ENCODE data around the gene SLC28A1.
A peak's percentile ranks its signal among the peaks of the same experiment; 100 is the strongest.
"Not testable (repeated sequence)": the region's sequence is repeated elsewhere in the genome, so short reads cannot be mapped to it uniquely, and the experiment has no call there.

SLC28A1 gene

DNA sequence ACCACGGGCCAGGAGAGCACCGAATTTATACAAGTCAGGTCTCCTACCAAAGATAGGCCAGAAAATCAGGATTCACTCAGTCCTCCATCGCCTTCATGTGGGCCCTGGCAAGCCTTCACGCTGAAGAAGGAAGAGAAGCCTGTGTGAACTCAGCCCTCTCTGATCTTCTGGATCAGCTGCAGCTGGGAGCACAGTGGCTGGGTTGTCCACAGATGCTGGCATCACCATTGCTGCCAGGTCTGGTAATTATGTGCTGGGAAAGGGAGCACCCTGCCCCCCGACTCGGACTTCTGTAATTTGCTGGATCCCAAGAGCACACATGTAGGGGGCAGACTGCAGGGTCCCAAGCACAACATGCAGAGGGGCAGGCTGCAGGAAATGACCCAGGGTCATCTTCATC, 84.8 kb downstream of the SLC28A1 start:
- peak; percentile 79 for DNase-seq (ENCODE audit: low spot score)

DNA sequence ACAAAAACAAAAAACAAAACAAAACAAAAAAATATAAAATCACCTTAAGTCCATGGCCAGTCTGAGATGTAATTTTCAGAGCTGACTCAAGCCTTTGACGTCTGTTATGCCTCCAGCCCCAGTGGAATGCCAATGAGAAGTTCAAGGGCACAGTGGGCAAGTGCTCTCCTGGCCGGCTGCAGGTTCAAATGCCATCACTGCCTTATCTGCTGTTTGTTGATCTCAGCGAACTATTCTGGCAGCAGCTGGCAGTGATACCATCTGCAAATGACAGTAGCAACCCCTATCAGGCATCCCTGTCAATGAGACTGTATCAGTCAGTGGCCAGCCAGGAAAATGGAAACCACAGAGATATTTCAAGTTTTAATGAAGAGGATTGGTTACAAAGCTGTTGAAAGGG, 86.4 kb downstream of the SLC28A1 start:
- no peak for DNase-seq (ENCODE audit: low spot score)

DNA sequence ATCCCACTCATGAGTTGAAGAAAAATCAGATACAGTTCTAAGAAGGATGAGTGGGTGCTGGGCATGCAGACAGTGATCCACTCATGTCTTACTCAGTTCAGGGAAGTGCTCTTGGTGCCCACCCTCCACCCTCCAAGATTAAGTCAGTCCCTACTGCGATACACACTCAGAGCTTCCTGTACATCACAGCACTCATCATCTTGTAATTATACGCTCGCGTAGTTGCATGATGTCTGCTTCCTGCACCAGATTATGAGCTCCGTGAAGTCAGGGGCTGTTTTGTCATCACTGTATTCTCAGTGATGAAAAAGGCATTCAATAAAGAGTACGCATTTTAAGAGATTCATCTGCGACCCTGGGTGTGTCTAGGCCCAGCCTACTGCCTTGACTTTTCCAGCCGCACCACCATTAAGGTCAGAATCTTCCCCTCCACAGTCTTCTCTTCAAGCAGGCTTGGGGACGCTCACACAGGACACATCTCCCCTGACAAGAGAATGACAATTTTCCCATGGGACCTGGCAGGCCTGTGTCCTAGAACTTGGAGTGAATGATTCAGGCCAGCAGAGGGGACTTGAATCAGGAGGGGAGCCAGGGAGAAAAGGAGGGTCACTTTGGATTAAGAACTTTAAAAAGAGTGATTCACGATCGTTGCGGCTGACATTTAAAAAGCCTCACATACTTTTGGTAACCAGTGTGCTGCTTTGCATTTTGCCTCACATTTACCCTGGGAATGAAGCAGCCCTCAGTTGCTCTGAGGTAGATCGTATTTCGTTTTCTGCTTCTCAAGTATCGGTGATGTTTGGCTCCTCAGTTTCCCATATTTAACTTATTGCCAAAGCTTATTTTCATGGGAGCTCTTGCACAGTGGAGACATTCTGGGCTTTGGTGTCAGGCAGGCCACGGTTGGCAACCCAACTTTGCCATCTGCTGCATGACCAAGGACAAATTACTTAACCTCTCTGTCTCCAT, 89.3 kb downstream of the SLC28A1 start:
- DNase-seq (ENCODE audit: low spot score): no peak

DNA sequence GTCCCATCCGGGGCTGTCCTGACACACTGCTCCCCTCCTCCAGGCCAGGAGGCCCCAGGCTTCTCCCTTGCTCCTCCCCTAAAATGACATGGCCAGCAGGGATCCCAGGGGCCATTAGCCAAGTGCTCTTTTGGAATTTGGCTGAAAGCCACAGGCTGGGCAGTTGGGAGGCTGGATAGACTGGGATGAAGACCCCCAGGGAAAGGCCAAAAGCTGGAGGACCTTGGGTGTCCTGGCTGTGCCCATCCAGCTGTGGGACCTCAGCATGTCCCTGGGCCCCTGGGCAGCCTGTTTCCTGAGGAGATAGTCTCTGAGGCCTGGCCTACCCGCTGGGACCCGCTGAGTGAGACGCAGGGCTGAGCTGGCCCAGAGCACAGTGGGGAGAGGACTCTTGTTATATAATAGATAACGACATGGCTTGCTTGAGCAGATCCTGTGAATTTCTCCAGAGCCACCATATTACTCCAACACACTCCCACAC, 91.4 kb downstream of the SLC28A1 start:
- DNase-seq (ENCODE audit: low spot score): no peak

DNA sequence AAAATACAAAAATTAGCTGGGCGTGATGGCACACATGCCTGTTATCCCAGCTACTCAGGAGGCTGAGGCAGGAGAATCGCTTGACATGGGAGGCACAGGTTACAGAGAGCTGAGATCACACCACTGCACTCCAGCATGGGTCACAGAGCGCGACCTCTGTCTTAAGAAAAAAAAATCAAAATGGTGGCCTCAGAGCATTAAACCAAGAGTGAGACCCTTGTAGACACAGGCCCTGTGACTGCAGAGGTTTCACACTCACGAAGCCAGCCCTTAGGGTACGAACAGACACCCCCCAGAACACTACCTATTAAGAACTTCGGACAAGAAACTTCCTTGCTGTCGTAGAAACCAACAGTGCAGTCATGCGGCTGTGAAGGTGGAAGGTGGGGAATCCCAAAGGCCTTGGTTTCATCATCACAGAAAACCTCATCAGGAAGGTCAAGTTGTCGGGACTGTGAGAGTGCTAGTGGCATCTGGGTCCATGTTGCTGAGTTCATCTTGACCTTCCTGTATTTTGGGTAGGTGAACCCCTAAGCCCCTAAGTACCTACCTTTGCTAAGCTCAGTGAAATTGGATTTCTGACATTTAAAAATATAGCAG, 92.4 kb downstream of the SLC28A1 start:
- no peak for DNase-seq (ENCODE audit: low spot score)

DNA sequence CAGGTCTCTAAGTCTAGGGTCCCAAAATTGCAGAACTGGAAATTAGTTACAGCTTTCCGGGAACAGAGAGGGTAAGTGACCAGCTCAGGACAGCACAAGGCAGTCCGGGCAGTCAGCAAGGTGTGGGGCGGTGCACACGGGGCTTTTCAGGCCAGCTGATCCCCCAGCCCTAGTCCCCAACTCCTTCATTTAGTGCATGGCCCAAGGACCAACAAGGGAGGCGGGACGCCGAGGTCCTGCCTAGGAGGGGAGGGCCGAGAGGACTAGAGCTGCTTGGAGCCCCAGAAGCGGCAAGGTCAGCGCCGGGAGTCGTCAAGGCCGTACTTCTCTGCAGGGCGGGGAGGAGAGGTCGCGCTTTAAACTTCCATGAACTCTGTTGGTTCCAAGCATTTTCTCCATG, 95.2 kb downstream of the SLC28A1 start:
- DNase-seq (ENCODE audit: low spot score): no peak

DNA sequence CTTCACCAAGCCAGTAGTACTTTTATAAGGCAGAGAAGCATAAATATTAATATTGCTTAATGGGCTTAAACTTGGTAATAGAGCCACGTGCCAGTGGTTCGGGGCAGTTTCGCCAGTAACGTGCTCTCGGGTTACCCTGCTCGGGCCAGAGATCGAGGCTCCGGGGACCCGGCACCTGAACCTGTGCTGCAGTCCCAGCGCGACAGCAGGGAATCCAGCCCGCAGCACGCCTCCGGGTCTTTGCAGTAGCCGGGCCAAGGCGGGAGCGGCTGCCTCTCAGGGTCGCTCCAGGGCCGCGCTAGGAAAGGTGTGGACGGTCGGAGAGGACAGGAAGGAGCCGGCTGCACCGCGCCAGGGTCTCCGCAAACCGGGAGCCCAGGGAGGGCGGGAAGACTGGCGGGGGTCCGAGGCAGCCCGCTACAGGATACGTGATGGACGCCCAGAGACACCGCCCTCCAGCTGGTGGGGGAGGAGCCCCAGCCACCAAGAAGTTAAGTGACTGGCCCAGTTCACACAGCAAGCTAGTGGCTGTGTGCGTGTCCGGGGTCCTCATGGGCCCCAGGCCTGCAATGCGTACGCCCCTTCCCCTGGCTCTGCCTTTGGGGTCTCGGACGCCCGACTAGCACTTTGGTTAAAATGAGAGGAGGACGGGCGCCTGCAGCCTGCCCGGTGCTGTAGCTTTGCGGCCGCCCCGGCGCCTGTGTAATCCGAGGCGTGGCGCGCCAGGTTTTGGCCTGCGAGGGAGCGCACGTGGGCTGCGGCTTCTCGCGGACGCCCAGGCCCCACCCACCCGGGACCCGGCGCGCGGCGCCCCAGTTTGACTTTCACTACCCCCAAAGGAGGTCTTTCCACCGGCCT, 96.0 kb downstream of the SLC28A1 start:
- DNase-seq (ENCODE audit: low spot score): peak; percentile 87

DNA sequence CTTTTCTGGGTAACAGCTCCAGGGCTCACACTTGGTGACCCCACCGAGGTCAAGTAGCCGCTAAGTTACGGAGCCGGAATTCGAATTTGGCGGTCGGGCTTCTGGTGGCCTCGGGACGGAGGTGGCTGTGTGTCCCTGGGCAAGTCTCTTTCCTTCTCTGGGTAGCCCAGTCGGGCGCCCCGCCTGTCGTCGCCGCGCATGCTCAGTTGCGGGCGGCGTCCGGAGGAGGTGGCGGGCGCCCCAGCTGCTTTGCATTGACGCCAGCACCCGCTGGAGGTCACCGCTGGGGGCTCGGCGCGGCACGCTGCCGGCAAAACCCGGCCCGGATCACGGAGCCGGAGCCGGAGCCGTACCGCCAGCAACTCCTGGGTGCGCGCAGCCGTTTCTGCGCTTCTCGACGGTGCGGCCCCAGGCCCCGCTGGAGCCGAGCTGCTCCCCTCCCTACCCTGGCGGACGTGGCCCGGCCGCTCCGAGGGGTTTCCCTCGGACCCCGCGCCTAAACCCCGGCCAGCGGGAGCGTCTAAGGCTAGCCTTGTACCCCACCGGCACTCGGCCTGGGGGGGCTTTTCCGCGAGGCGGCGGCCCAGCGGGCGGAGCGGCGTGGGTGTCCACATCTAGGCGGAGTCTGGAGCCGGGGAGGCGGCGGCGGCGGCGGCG, 96.7 kb downstream of the SLC28A1 start:
- peak; percentile 94 for DNase-seq (ENCODE audit: low spot score)

DNA sequence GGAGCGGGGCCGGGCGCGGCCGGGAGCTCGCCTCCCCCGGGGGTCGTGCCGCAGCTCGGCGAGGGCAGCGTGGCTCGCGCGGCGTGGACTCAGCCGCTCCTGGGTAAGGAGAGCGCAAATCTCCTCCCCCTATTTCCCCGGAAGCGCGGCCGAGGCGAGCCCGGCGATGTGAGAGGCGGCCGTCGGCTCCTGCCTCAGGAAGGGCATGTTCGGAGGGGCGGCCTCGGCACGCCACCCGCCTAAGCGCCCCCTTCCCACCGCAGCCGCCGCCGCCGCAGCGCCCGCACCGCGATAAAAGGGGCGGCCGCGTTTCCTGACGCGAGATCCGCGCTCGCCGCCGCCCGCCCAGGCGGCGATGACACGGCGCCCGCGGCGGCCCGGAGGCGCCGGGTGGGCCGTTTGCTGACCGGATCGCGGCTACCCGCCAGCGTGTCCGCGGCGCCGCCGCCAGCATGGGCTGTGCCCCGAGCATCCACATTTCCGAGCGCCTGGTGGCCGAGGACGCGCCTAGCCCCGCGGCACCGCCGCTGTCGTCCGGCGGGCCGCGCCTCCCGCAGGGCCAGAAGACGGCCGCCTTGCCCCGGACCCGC, 97.3 kb downstream of the SLC28A1 start, which contains the start of gene PDE8A:
PDE8A (plus strand) TSS at position 146 of the 590 bp plus-strand sequence; CDS start at position 453, 307 bp downstream.
- peak; percentile 25 for DNase-seq (ENCODE audit: low spot score)

DNA sequence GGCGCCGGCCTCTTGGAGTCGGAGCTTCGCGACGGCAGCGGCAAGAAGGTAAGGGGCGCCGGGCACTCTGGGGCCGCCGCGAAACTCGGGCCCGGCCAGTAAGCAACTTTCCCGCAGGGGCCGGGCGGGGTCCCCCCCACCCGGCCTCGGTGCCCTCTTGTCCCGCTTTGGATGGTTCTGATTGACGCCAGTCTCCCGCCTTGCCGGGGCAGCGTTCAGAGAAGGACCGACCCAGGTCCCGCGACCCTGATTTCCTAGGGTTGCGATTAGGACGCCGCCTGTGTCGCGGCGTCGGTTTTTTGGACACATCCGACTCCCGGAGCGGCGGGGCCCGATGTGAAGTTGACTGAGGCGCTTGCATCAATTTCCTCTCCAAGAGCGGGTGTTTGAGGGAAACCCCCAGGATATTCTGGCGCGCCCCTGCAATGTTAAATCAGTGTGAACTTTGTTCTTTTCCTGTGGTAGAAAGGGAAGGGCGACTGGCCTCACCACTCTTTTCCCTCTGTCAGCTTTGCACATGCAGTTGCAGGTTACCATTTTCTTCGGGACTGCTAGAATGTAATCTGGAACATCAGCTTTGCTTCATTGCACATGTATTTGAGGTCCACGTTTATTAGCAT, 97.9 kb downstream of the SLC28A1 start:
- peak; percentile 35 for DNase-seq (ENCODE audit: low spot score)

DNA sequence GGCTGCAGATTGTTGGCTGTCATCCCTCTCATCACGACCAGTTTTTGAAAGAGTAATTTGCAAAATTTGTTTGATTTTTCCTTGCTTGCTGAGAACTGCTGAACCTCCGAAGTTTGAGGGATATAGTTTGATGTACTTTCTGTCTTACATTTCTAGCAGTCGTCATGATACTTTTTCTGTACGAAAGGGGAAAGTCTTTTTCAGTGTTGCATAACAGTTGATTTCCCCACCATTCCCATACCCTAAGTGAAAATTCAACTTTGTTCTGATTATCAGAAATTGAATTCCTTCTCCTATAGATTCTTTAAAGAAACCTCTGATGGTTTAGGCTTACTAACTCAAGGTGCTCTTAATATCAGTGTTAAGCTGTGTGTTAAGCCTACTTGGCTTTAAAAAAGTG, 98.8 kb downstream of the SLC28A1 start:
- DNase-seq (ENCODE audit: low spot score): no peak

DNA sequence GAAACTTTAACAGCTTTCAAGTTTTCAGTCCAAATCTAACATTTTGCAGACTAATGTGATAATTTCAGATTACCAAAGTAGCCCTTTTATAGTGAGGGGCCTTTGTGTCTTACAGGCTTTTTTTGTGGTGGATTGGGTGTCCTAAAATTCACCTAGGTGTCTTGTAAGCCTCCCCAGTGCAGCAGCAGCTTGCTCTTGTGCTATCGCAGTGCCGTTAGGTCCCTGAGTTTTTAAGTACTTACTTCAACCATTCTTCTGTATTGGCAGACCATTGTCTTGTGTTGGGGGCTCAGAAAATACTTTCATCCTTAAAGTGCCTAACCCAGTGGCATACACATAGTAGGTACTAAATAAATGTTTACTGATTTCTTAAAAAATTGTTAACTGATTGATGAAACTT, 99.2 kb downstream of the SLC28A1 start:
- DNase-seq (ENCODE audit: low spot score): no peak

DNA sequence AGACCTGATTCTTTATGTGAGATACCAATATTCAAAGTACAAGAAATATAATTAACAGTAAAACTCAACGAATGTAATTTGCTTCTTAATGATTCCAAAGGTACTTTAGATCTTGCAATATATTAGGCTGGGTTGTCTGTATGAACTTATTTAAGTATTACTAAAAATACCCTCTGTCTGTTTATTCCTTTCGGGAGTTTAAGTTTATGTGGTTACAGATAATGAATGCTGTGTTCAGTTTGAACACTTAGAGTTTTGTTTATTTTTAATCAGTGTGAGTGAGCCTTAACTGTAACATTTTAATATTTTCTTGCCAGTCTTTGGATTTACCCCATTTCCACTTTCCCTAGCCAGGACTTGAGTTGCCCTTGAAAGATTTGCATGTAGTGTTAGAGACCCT, 100.7 kb downstream of the SLC28A1 start:
- DNase-seq (ENCODE audit: low spot score): no peak

DNA sequence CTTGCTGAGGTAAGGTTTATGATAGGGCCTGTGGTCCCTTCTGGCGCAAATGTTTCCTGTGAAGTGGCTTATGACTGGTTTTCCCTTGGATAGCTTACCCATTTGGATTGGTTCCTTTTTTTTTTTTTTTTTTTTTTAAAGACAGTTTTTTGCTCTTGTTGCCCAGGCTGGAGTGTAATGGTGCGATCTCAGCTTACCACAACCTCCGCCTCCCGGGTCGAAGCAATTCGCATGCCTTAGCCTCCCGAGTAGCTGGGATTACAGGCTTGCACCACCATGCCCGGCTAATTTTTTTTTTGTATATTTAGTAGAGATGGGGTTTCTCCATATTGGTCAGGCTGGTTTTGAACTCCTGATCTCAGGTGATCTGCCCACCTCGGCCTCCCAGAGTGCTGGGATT, 102.9 kb downstream of the SLC28A1 start:
- DNase-seq (ENCODE audit: low spot score): not testable (repeated sequence)

DNA sequence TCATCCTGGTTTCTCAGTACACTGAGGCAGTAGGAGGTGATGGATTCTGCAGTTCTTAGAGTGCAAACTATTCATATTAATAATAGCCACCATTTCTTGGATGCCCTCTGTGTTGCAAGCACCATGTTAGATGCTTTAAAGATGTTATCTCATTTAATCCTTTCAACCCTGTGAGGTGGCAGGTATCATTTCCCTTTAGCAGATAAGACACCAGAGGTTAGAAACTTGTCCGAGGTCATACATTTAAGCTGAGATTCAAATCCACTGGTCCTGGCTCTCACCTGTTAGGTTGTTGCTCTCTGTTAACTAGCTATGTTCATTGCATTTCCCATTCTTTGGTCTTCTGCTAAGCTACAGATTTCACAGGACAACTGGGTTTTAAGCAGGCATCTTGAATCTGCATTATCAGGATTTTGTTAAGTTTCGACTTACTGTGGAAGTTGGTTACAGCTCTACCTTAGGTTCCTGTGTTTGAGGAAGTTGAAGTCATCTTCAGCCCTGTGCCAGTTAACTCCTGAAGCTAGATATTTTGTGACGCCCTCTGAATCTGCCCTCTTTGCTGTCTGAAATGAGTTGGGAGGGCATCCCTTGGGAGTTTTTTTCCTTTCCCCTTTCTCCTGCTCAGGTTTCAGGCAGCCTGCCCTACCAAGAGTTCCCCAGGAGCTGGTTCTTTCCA, 103.6 kb downstream of the SLC28A1 start:
- DNase-seq (ENCODE audit: low spot score): no peak

DNA sequence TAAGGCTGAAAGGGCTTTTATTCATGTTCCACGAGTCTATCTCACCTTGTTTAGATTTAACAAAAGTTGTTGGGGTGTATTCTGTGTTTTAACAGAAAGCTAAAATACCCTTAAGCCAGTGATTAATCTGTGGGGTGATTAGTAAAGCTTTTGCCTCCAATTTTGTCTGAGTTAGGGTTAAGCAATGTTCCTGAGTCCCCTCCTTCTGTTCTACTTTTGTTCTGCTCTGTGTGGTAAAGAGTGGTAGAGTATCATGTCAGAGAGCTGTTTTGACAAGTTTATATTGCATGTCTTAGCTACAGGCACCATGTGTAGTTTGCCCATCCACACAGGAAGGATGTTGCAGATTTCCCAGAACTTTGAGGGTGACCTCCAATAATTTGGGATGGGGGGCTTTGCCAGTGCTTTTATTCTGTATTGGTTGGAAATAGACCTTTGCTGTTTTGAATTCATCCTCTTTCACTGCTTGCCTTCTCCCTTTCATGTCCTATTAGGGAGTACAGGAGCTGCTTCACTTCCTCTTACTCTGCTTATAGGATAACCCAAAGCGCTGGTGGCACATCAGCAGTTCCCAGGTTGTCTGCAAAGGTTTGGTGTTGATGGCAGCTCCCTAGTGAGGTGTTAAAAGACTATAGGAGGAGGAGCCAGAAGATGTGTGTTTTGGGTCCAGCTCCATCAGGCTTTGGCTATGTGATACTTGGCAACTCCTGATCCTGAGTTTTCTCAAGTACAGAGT, 104.6 kb downstream of the SLC28A1 start:
- DNase-seq (ENCODE audit: low spot score): no peak

DNA sequence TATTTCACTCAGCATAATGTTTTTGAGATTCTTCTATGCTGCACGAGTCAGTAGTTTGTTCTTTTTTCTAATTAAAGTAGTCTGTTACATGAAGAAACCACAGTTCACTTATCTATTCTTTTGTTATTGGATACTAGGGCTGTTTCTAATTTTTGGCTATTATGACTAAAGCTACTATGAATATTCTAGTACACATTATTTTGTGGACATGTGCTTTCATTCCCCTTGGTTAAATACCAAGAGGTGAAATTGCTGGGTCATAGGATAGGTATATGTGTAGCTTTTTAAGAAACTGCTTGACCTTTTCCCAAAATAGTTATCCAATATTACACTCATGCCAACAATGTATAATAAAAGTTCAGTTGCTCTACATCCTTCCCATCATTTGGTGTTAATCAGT, 106.0 kb downstream of the SLC28A1 start:
- DNase-seq (ENCODE audit: low spot score): no peak

DNA sequence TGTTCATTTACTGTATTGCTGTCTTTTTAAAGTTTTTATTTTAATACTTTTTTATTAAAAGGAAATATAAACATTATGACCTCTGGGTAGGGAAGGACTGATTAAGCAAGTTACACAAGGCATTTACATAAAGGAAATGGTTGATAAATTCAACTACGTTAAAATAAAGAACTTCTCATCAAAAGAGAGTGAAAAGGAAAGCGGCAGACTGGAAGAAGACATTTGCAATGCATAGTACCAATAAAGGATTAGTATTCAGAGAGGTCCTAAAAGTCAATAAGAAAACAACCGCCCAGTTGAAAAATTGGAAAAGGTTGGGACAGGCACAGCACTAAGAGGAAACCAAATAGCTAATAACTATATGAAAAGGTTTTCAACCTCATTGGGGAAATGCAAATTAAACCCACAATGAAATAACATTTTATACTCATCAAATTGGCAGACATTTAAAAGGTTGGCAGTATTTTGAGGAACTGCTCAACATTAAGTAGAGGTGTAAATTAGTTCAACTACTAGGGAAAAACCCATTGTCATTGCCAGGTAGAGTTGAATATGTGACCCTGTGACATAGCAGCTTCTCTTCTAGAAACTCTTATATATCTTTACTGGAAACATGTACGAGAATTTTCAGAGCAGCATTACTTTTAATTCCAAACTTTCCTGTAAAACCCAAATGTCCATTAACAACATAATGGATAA, 106.7 kb downstream of the SLC28A1 start:
- DNase-seq (ENCODE audit: low spot score): no peak

Measured in Ammon's horn (tissue), 1 donor.